Raji (cell line): ENCODE results near the gene ACTL10.
A peak's percentile ranks its signal among the peaks of the same experiment; 100 is the strongest.

Source experiments
- POLR2A ChIP-seq: IDR thresholded peaks from 2 replicates; pipeline ENCODE4 v1.6.1; 2011; ENCODE audit warnings: low read depth, low read length, control low read depth; ENCODE audit not compliant: insufficient read depth

The ACTL10 gene

GRCh38 chr20:33668466-33669155 lies 1.9 kb downstream of the ACTL10 start:
- TF ChIP-seq POLR2A, result no peak; the same call in 1 of the 2 replicates

- peak; percentile 25; the same call in 1 of the 2 replicates for TF ChIP-seq POLR2A
Observed at GRCh38 chr20:33669224-33669623, 2.5 kb downstream of the ACTL10 start.

- no peak for TF ChIP-seq POLR2A
Observed at GRCh38 chr20:33669873-33670640, 3.3 kb downstream of the ACTL10 start.

GRCh38 chr20:33670715-33671499 lies 4.2 kb downstream of the ACTL10 start:
- TF ChIP-seq POLR2A, result no peak

- TF ChIP-seq POLR2A, result no peak
Observed at GRCh38 chr20:33671573-33672288, 5.0 kb downstream of the ACTL10 start.

- no peak for TF ChIP-seq POLR2A
Observed at GRCh38 chr20:33672426-33673113, 5.8 kb downstream of the ACTL10 start.

- TF ChIP-seq POLR2A, result no peak
Observed at GRCh38 chr20:33673114-33673409, 6.3 kb downstream of the ACTL10 start.

GRCh38 chr20:33673410-33674293 lies 6.9 kb downstream of the ACTL10 start:
- TF ChIP-seq POLR2A, result no peak

- TF ChIP-seq POLR2A, result peak; percentile 84
Observed at GRCh38 chr20:33674294-33675135, 7.8 kb downstream of the ACTL10 start, which contains the start of gene NECAB3. Gene NECAB3 (minus strand): TSS chr20:33674428. CDS start chr20:33674352, 76 bp downstream.

GRCh38 chr20:33675136-33675959 lies 8.6 kb downstream of the ACTL10 start:
- no peak for TF ChIP-seq POLR2A

- TF ChIP-seq POLR2A, result no peak
Observed at GRCh38 chr20:33676121-33676520, 9.4 kb downstream of the ACTL10 start.
